ENCODE results near the gene ZNF560. TPM values are rescaled to one million over a fixed set of nuclear protein-coding genes. Genes with fewer than 3 reads are reported as not detected.
"Not testable (repeated sequence)": the region's sequence is repeated elsewhere in the genome, so short reads cannot be mapped to it uniquely, and the experiment has no call there.

ZNF560 gene
- polyA plus RNA-seq (2011; rRNA removed): 1.9 and 2.1 TPM in 2 replicates
- 1.6 and 3.6 TPM in 2 replicates for polyA minus RNA-seq (2011; rRNA and poly(A)+ RNA removed)

GRCh38 chr19:9498183-9498902, at the start of gene ZNF560:
ZNF560 (minus strand) TSS chr19:9498616; CDS start chr19:9475313, 23,303 bp downstream.
- POLR2A ChIA-PET: no interaction called here
- Histone ChIP-seq H3K27me3 (ENCODE audit: control insufficient read depth, insufficient read depth, low read length) (no peaks in the 10 kb centered on the region), H3K27ac (ENCODE audit: low read depth, low read length) (peak within 1 kb of the TSS; percentile 70), H3K4me3 (ENCODE audit: low read depth, low read length) (peak within 1 kb of the TSS; percentile 54), H3K9me3 (ENCODE audit: control insufficient read depth, insufficient read depth, low read length) (peaks cover 44% of the 10 kb centered on the region)
- CTCF ChIA-PET: no interaction called here
- peak; percentile 47 for TF ChIP-seq CTCF (IDR thresholded peaks at IDR 0.05; ENCODE audit: low read depth, low read length)
- no peak for DNase-seq (ENCODE audit: low read depth, low spot score)

- CTCF ChIA-PET: no interaction called here
- POLR2A ChIA-PET: interaction anchor here (0.6 kb wide), 1 partner anchor 434 kb away, joined by 10 read pairs; no protein-coding TSS in a partner anchor
- Histone ChIP-seq H3K27ac (ENCODE audit: low read depth, low read length) (no peak overlapping the region), H3K27me3 (ENCODE audit: control insufficient read depth, insufficient read depth, low read length) (no peaks in the 10 kb centered on the region), H3K4me3 (ENCODE audit: low read depth, low read length) (no peak overlapping the region), H3K9me3 (ENCODE audit: control insufficient read depth, insufficient read depth, low read length) (peaks cover 24% of the 10 kb centered on the region)
- DNase-seq (ENCODE audit: low read depth, low spot score): no peak
- TF ChIP-seq CTCF (IDR thresholded peaks at IDR 0.05; ENCODE audit: low read depth, low read length): no peak
Observed at GRCh38 chr19:9547870-9548269, 49.5 kb upstream of the ZNF560 start.

- H3K4me3 ChIP-seq (ENCODE audit: low read depth, low read length); H3K27ac ChIP-seq (ENCODE audit: low read depth, low read length); DNase-seq (ENCODE audit: low read depth, low spot score); H3K27me3 ChIP-seq (ENCODE audit: control insufficient read depth, insufficient read depth, low read length): not testable (repeated sequence)
- CTCF ChIA-PET: interaction anchor here (0.6 kb wide), 1 partner anchor 215 kb away, joined by 3 read pairs; no protein-coding TSS in a partner anchor
- peaks cover 22% of the 10 kb centered on the region for H3K9me3 ChIP-seq (ENCODE audit: control insufficient read depth, insufficient read depth, low read length)
- POLR2A ChIA-PET: interaction anchor here (0.5 kb wide), 1 partner anchor 248 kb away, joined by 5 read pairs; no protein-coding TSS in a partner anchor
Observed at GRCh38 chr19:9541281-9541680, 42.9 kb upstream of the ZNF560 start.

- H3K27ac ChIP-seq (ENCODE audit: low read depth, low read length); DNase-seq (ENCODE audit: low read depth, low spot score); H3K27me3 ChIP-seq (ENCODE audit: control insufficient read depth, insufficient read depth, low read length); POLR2A ChIA-PET; H3K4me3 ChIP-seq (ENCODE audit: low read depth, low read length); CTCF ChIA-PET: not testable (repeated sequence)
- peaks cover 35% of the 10 kb centered on the region for H3K9me3 ChIP-seq (ENCODE audit: control insufficient read depth, insufficient read depth, low read length)
Observed at GRCh38 chr19:9539921-9540320, 41.5 kb upstream of the ZNF560 start.

GRCh38 chr19:9539201-9539600, 40.8 kb upstream of the ZNF560 start:
- H3K9me3 ChIP-seq (ENCODE audit: control insufficient read depth, insufficient read depth, low read length): peaks cover 43% of the 10 kb centered on the region
- H3K27me3 ChIP-seq (ENCODE audit: control insufficient read depth, insufficient read depth, low read length); H3K27ac ChIP-seq (ENCODE audit: low read depth, low read length); DNase-seq (ENCODE audit: low read depth, low spot score); POLR2A ChIA-PET; CTCF ChIA-PET: not testable (repeated sequence)
- 0 out of 2 replicates have a peak overlapping the region, but pooled peaks have one; percentile 10 for H3K4me3 ChIP-seq (ENCODE audit: low read depth, low read length)

GRCh38 chr19:9538183-9539058, 40.0 kb upstream of the ZNF560 start, which contains the start of gene ZNF426:
ZNF426 (minus strand) TSS chr19:9538645; CDS start chr19:9536232, 2,413 bp downstream.
- Histone ChIP-seq H3K27ac (ENCODE audit: low read depth, low read length) (peak within 1 kb of the TSS; percentile 99), H3K9me3 (ENCODE audit: control insufficient read depth, insufficient read depth, low read length) (peaks cover 50% of the 10 kb centered on the region), H3K27me3 (ENCODE audit: control insufficient read depth, insufficient read depth, low read length) (no peaks in the 10 kb centered on the region), H3K4me3 (ENCODE audit: low read depth, low read length) (peak within 1 kb of the TSS; percentile 96)
- POLR2A ChIA-PET: interaction anchor here (0.7 kb wide), 1 partner anchor 1707 kb away, joined by 4 read pairs; no protein-coding TSS in a partner anchor
- CTCF ChIA-PET: no interaction called here
- peak; percentile 55 for DNase-seq (ENCODE audit: low read depth, low spot score)
- no peak for TF ChIP-seq CTCF (IDR thresholded peaks at IDR 0.05; ENCODE audit: low read depth, low read length)

All from AG04450 (cell line).